GM19043 (cell line): ENCODE data around the gene MARK4.
"Not testable (repeated sequence)": the region's sequence is repeated elsewhere in the genome, so short reads cannot be mapped to it uniquely, and the experiment has no call there.

Experiments used
- ATAC-seq: cut with Tn5 transposase; IDR thresholded peaks from one replicate; pipeline ENCODE4 v1.9.1; 2021; ENCODE audit warnings: low read depth; ENCODE audit not compliant: unreplicated experiment

MARK4 gene

GRCh38 chr19:45331411-45331810 lies 80.3 kb downstream of the MARK4 start:
- ATAC-seq = no peak

DNA sequence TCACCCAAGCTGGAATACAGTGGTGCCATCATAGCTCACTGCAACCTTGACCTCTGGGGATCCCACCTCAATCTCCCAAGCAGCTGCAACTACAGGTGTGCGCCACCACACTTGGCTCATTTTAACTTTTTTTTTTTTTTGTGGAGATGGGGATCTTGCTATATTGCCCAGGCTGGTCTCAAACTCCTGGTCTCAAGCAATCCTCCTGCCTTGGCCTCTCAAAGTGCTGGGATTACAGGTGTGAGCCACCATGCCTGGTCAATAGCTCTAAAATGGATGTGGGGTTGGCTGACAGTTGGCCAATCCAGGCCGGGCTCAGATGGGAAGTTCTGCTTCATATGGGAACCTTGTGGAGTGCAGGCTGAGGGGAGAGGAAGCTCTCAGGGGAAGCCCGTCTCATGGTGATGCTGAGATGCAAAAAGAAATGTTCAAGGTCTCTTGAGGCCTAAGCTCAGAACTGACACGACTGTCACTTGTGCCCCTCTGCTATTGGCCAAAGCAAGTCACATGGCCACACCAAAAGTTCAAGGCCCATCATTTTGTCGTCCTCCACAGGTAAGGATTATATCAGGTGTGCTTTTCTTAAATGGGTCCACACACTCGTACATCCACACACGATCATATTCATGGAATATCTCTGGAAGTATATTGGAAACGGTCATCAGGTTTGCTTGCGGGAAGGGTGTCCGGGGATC lies 82.7 kb downstream of the MARK4 start:
- no peak for ATAC-seq

DNA sequence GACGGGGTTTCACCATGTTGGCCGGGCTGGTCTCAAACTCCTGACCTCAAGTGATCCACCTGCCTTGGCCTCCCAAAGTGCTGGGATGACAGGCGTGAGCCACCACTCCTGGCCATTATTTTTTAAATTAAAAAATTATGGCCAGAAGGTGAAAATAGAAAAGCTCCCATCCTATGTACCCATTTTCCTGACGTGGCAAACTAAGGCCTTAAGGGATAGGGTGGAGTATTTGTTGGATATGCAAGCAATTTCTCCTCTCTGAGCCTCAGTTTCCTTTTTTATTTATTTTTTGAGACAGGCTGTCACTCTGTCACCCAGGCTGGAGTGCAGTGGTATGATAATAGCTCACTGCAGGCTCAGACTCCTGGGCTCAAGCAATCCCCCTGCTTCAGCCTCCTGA lies 83.8 kb downstream of the MARK4 start:
- ATAC-seq = not testable (repeated sequence)

DNA sequence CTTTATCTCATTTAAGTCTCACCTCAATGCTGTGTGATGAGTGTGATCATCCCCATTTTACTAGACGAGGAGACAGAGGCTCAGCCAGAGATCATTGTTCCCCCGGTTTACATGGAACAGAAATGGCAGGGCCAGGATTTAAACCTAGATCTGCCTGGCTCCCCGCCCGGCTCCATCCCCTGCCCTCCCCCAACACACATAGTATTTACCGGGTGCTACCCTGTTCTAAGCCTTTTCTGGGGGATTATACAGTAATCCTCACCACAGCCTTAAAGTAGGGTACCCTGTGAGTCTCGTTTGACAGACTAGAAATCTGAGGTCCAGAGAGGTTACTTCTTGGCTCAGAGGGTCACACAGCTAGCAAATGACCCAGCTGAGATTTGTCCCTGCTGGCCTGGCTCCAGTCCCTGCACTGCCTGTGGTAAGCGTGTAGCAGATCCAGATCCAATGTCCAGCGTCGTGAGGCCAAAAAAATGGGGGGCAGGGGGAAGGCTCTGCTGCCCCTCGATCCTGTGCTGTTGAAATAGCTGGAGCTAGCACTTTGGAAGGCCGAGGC lies 85.7 kb downstream of the MARK4 start:
- no peak for ATAC-seq

GRCh38 chr19:45339629-45340028 lies 88.6 kb downstream of the MARK4 start:
- ATAC-seq = no peak

GRCh38 chr19:45340232-45340898 lies 89.3 kb downstream of the MARK4 start, which contains the start of gene KLC3:
Gene KLC3 (plus strand): TSS chr19:45340750. CDS start chr19:45345542, 4,792 bp downstream.
- no peak for ATAC-seq

- no peak for ATAC-seq
These were observed 89.9 kb downstream of the MARK4 start for GRCh38 chr19:45340899-45341453.

DNA sequence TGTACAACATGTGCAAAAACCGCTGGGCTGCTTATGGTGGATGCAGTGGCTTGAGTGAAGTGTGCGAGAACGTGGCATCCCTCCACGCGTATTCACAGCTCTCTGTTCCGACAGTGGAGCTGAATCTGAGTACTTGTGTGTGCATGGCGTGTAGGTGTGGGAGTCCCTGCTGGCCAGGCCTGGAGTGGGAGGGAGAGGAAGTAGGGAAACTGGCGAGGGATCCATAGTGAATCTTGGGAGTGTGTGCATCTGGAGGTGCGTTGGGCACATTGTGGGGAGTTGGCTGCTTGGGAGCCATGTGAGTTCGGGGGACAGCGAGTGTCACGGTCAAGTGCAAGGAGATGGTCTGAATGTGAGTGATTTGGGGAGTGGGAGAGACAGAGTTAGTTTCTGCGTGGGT lies 91.8 kb downstream of the MARK4 start:
- ATAC-seq = no peak

GRCh38 chr19:45344621-45345505 lies 93.8 kb downstream of the MARK4 start:
- no peak for ATAC-seq

DNA sequence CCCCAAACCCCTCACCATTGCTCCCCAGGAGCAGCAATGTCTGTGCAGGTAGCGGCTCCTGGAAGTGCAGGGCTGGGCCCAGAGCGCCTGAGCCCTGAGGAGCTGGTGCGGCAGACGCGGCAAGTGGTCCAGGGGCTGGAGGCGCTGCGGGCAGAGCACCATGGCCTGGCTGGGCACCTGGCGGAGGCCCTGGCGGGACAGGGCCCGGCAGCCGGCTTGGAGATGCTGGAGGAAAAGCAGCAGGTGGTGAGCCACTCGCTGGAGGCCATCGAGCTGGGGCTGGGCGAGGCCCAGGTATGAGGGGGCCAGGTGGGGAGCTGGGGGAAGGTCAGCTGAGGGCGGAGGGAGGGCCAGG lies 94.4 kb downstream of the MARK4 start:
- ATAC-seq = no peak

- no peak for ATAC-seq
These were observed 95.4 kb downstream of the MARK4 start for GRCh38 chr19:45346449-45346848.

DNA sequence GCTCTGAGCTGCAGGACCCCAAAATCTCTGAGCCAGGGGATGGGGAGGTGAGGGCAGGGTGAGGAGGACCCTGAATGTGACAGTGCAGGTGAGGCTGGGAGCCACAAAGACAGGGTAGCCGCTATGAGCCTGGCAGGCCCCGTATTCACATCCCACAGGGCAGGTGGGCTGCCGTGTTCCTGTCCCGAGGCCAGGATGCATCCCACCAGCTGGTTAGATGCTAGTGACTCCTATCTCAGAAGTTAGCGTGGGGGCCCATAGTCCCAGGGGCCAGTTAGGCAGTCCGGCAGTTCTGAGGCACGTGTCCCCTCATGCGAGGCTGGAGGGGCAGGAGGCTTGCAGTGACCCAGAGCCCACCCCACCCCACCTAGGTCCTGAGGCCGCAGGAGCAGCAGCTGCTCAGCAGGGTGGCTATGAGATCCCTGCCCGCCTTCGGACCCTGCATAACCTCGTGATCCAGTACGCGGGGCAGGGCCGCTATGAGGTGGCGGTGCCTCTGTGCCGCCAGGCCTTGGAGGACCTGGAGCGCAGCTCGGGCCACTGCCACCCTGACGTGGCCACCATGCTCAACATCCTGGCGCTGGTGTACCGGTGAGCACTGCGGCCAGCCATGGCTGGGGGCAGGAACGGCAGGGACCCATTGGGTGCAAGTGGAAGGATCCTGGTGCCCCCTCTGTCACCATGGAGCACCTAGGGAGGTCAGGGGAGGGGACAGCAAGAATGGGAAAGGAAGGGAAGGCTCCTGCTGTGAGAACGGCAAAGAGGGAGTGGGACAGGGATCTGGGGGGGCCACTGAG lies 96.7 kb downstream of the MARK4 start:
- no peak for ATAC-seq

GRCh38 chr19:45348367-45349125 lies 97.5 kb downstream of the MARK4 start:
- no peak for ATAC-seq

GRCh38 chr19:45349126-45349415 lies 98.0 kb downstream of the MARK4 start:
- no peak for ATAC-seq

- no peak for ATAC-seq
These were observed 98.4 kb downstream of the MARK4 start for GRCh38 chr19:45349430-45349941.

GRCh38 chr19:45350477-45351058 lies 99.5 kb downstream of the MARK4 start:
- no peak for ATAC-seq

DNA sequence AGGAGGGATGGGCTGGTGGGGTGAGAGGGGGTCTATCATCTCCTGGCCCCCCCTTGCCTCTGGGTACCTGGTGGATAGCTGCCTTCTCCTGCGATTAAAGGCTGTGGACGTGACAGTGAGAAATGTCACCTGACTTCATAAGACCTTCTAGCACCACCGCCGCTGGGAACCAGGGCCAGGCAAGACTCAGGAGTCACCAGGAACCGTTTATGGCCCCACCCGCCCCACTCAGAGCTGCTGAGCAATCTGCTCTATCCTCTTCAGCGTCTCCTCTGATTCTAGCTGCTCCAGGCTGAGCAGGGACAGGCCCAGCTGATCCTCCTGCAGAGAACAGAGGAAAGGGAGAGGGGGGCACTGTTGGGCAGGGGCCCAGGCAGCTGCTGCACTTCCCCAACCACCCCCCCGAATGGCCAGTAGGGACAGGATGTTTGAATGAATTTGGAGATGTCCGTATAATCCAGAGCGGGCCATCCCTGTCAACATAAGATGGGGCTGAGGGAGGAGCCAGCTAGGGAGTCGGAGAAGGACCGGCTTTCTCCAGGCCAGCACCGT lies 100.4 kb downstream of the MARK4 start:
- ATAC-seq = no peak

DNA sequence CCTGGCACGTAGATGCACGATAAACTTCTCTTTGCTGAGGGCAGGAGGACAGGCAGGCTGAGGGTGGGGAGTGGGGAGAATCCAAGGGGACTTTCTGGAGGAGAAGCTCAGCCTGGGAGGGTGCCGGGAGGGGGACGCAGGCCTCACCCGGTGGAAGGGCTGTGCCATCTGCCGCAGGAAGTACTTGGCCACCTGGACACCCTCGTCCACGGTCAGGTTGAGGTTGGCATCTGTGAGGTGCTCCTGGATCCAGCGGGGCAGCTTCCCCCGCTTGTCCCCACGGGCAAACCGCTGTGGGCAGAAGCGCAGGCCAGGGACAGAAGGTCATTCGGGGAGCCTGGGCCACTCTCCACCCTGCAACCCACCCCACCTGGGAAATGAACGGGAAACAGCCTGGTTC lies 101.0 kb downstream of the MARK4 start:
- ATAC-seq = no peak

- ATAC-seq = no peak
These were observed 101.4 kb downstream of the MARK4 start for GRCh38 chr19:45352471-45352870.
